GM12878 (cell line): ENCODE measurements around the gene SLC2A3.

Experiments
- BACH1 ChIP-seq: fragments of 450-650 bp; IDR thresholded peaks from 2 replicates; pipeline ENCODE4 v1.6.1; 2017; ENCODE audit warnings: mild to moderate bottlenecking, borderline replicate concordance
- NFYA ChIP-seq: IDR thresholded peaks from 2 replicates; pipeline ENCODE4 v1.6.1; 2011; ENCODE audit warnings: low read depth, mild to moderate bottlenecking, low read length, improper control_type of control experiment, borderline replicate concordance
- POLR2A ChIP-seq: IDR thresholded peaks from 2 replicates; pipeline ENCODE4 v1.6.1; 2011; ENCODE audit warnings: low read depth, mild to moderate bottlenecking, low read length
- POLR2AphosphoS5 ChIP-seq: IDR thresholded peaks from 2 replicates; pipeline ENCODE4 v1.6.1; 2011; ENCODE audit warnings: mild to moderate bottlenecking, low read length, inconsistent platforms
- ZNF274 ChIP-seq: IDR thresholded peaks from one replicate; pipeline ENCODE4 v1.8.0; 2011; ENCODE audit not compliant: insufficient read length, insufficient read depth

- no peak for TF ChIP-seq NFYA
- TF ChIP-seq POLR2A = no peak
- TF ChIP-seq BACH1 = no peak
- TF ChIP-seq ZNF274 = no peak
- TF ChIP-seq POLR2AphosphoS5 = no peak
These were observed 48.9 kb upstream of the SLC2A3 start for GRCh38 chr12:7984900-7985299.
